ENCODE measurements around the gene RRP1B. TPM values are rescaled to one million over a fixed set of nuclear protein-coding genes. Genes with fewer than 3 reads are reported as not detected.

RRP1B gene
- total and polyA plus RNA-seq, 2 donors (not counting 1 experiment from before 2014, with no cell fraction given) = 6.0 to 22.4 TPM

GRCh38 chr21:43736224-43736883, 77.0 kb downstream of the RRP1B start:
- Mint-ChIP-seq H3K27ac (no peak overlapping the region), H3K4me3 (no peak overlapping the region), H3K9me3 (ENCODE audit: insufficient read depth) (no peaks in the 10 kb centered on the region), H3K4me1 (peaks cover 5% of the 10 kb centered on the region), H3K27me3 (no peaks in the 10 kb centered on the region)
- WGBS (ENCODE audit: insufficient coverage) = 97% methylated on average over 18 of the region's 25 CpGs
- Histone ChIP-seq H3K9ac (ENCODE audit: low read length) (no peak overlapping the region), H3K27me3 (replicated peaks in 1 of 4; ENCODE audit: control extremely low read depth in 1 of 4, control insufficient read depth in 3 of 4, insufficient read depth in 4 of 4, low read length in 3 of 4) (no peaks in the 10 kb centered on the region), H3K9me3 (ENCODE audit: control extremely low read depth in 1 of 3, control insufficient read depth in 2 of 3, insufficient read depth in 1 of 3, low read length in 2 of 3) (peaks cover 0 to 5% (median 0%) of the 10 kb centered on the region in 3 donors), H3K4me1 (ENCODE audit: control insufficient read depth in 2 of 2, insufficient read depth in 2 of 2, low read length in 2 of 2) (no peaks in the 10 kb centered on the region), H4K20me1 (ENCODE audit: control insufficient read depth, insufficient read depth, low read length, poor library complexity, severe bottlenecking) (peaks cover 67% of the 10 kb centered on the region), H3K4me3 (ENCODE audit: control extremely low read depth in 1 of 5, extremely low read depth in 1 of 5, insufficient read depth in 1 of 5, low read depth in 2 of 5, low read length in 4 of 5) (no peak overlapping the region), H3K27ac (ENCODE audit: low read length in 2 of 2) (no peak overlapping the region), H3K79me2 (ENCODE audit: control insufficient read depth, insufficient read depth, low read length) (no peaks in the 10 kb centered on the region), H2AFZ (ENCODE audit: insufficient read depth, low read depth, low read length, poor library complexity, severe bottlenecking) (no peak overlapping the region), H3K36me3 (replicated peaks in 1 of 2; ENCODE audit: control extremely low read depth in 1 of 2, control insufficient read depth in 1 of 2, extremely low read depth in 1 of 2, insufficient read depth in 2 of 2, low read length in 1 of 2) (peaks cover 0 to 3% of the 10 kb centered on the region in 2 experiments), H3K4me2 (replicated peaks; ENCODE audit: low read depth, low read length, poor library complexity, severe bottlenecking) (no peak overlapping the region)
- ChIA-PET POLR2A (interaction anchor here (0.6 kb wide), 1 partner anchor 340 kb away, joined by 3 read pairs; no protein-coding TSS in a partner anchor), CTCF (no interaction called here)
- ATAC-seq (ENCODE audit: low read depth) = no peak
- DNase-seq = no peak
- intact Hi-C loops (cut with micrococcal nuclease) = no loop called here
- TF ChIP-seq EZH2 (IDR thresholded peaks at IDR 0.05; ENCODE audit: borderline replicate concordance, insufficient read depth, low read depth, low read length, poor library complexity, severe bottlenecking) = no peak
- no peak for TF ChIP-seq CTCF (IDR thresholded peaks at IDR 0.05)

GRCh38 chr21:43737158-43737950, 78.0 kb downstream of the RRP1B start:
- intact Hi-C loops (cut with micrococcal nuclease) = no loop called here
- Mint-ChIP-seq H3K4me1 (peaks cover 5% of the 10 kb centered on the region), H3K9me3 (ENCODE audit: insufficient read depth) (no peaks in the 10 kb centered on the region), H3K4me3 (no peak overlapping the region), H3K27me3 (no peaks in the 10 kb centered on the region), H3K27ac (no peak overlapping the region)
- H3K4me3 ChIP-seq (ENCODE audit: control extremely low read depth in 1 of 5, extremely low read depth in 1 of 5, insufficient read depth in 1 of 5, low read depth in 2 of 5, low read length in 4 of 5) = no peak overlapping the region
- no peaks in the 10 kb centered on the region for H3K79me2 ChIP-seq (ENCODE audit: control insufficient read depth, insufficient read depth, low read length)
- peaks cover 0 to 3% of the 10 kb centered on the region in 2 experiments for H3K36me3 ChIP-seq (replicated peaks in 1 of 2; ENCODE audit: control extremely low read depth in 1 of 2, control insufficient read depth in 1 of 2, extremely low read depth in 1 of 2, insufficient read depth in 2 of 2, low read length in 1 of 2)
- 97% methylated on average over 29 of the region's 35 CpGs for WGBS (ENCODE audit: insufficient coverage)
- H3K27ac ChIP-seq (ENCODE audit: low read length in 2 of 2) = no peak overlapping the region
- H4K20me1 ChIP-seq (ENCODE audit: control insufficient read depth, insufficient read depth, low read length, poor library complexity, severe bottlenecking) = peaks cover 58% of the 10 kb centered on the region
- no peaks in the 10 kb centered on the region for H3K27me3 ChIP-seq (replicated peaks in 1 of 4; ENCODE audit: control extremely low read depth in 1 of 4, control insufficient read depth in 3 of 4, insufficient read depth in 4 of 4, low read length in 3 of 4)
- H3K4me1 ChIP-seq (ENCODE audit: control insufficient read depth in 2 of 2, insufficient read depth in 2 of 2, low read length in 2 of 2) = no peaks in the 10 kb centered on the region
- no peak overlapping the region for H2AFZ ChIP-seq (ENCODE audit: insufficient read depth, low read depth, low read length, poor library complexity, severe bottlenecking)
- ATAC-seq (ENCODE audit: low read depth) (no peak), DNase-seq (no peak)
- no peak overlapping the region for H3K4me2 ChIP-seq (replicated peaks; ENCODE audit: low read depth, low read length, poor library complexity, severe bottlenecking)
- H3K9ac ChIP-seq (ENCODE audit: low read length) = no peak overlapping the region
- no peak for TF ChIP-seq EZH2 (IDR thresholded peaks at IDR 0.05; ENCODE audit: borderline replicate concordance, insufficient read depth, low read depth, low read length, poor library complexity, severe bottlenecking)
- TF ChIP-seq CTCF (IDR thresholded peaks at IDR 0.05) = no peak
- CTCF ChIA-PET = no interaction called here
- POLR2A ChIA-PET = no interaction called here
- H3K9me3 ChIP-seq (ENCODE audit: control extremely low read depth in 1 of 3, control insufficient read depth in 2 of 3, insufficient read depth in 1 of 3, low read length in 2 of 3) = peaks cover 0 to 5% (median 0%) of the 10 kb centered on the region in 3 donors

Measured in B cell (primary cell).